Calu3 (cell line): ENCODE results near the gene STAMBP. TPM values are rescaled to one million over a fixed set of nuclear protein-coding genes. Genes with fewer than 3 reads are reported as not detected.

Experiments
- BruUV-seq: library from RNA; stranded (reverse); fragments of 400-500 nt; replicated peaks from 2 replicates; lab custom pipeline; 2021; lab: Mats Ljungman, UMichigan
- CTCF ChIA-PET: fragments of 300-600 bp; sonication (Branson Sonifier 250); formaldehyde crosslinking; loops from one replicate; lab custom pipeline; 2022; ENCODE audit warnings: antibody characterized with exemption; lab: Charles Lee
- DNase-seq: peaks from one replicate; pipeline ENCODE4 v3.0.0; 2022
- H3K27ac Mint-ChIP-seq: one replicate; pipeline ENCODE4 v1.8.0; 2022; ENCODE audit warnings: mixed read lengths; ENCODE audit not compliant: unreplicated experiment
- H3K27me3 Mint-ChIP-seq: one replicate; pipeline ENCODE4 v1.8.0; 2022; ENCODE audit warnings: mixed read lengths; ENCODE audit not compliant: unreplicated experiment
- H3K36me3 Mint-ChIP-seq: one replicate; pipeline ENCODE4 v1.8.0; 2022; ENCODE audit warnings: mild to moderate bottlenecking, moderate library complexity, mixed read lengths; ENCODE audit not compliant: insufficient read depth, unreplicated experiment
- H3K4me1 Mint-ChIP-seq: one replicate; pipeline ENCODE4 v1.8.0; 2022; ENCODE audit warnings: mild to moderate bottlenecking, low read depth, mixed read lengths; ENCODE audit not compliant: unreplicated experiment
- H3K4me3 Mint-ChIP-seq: one replicate; pipeline ENCODE4 v1.8.0; 2022; ENCODE audit warnings: mild to moderate bottlenecking, low read depth, moderate library complexity, mixed read lengths; ENCODE audit not compliant: unreplicated experiment
- H3K9me3 Mint-ChIP-seq: one replicate; pipeline ENCODE4 v1.8.0; 2022; ENCODE audit warnings: low read depth, mixed read lengths; ENCODE audit not compliant: unreplicated experiment
- intact Hi-C: fragments of 100-400 bp; cut with micrococcal nuclease; formaldehyde crosslinking; loops from one replicate; pipeline ENCODE4 v1.10.0; 2022; ENCODE audit not compliant: unreplicated experiment
- total RNA-seq: library from RNA; stranded (reverse); gene quantifications from 2 replicates; pipeline ENCODE4 v1.2.3, GENCODE V29; 2022
- TF ChIP-seq, protein P1 (sequence below): fragments of 200-600 bp; IDR thresholded peaks from one replicate; pipeline ENCODE4 v1.8.0; 2022; ENCODE audit warnings: antibody characterized with exemption; ENCODE audit not compliant: unreplicated experiment

Gene STAMBP
- total RNA-seq, 1 experiment from 2014 or later, result 51.9 TPM

DNA sequence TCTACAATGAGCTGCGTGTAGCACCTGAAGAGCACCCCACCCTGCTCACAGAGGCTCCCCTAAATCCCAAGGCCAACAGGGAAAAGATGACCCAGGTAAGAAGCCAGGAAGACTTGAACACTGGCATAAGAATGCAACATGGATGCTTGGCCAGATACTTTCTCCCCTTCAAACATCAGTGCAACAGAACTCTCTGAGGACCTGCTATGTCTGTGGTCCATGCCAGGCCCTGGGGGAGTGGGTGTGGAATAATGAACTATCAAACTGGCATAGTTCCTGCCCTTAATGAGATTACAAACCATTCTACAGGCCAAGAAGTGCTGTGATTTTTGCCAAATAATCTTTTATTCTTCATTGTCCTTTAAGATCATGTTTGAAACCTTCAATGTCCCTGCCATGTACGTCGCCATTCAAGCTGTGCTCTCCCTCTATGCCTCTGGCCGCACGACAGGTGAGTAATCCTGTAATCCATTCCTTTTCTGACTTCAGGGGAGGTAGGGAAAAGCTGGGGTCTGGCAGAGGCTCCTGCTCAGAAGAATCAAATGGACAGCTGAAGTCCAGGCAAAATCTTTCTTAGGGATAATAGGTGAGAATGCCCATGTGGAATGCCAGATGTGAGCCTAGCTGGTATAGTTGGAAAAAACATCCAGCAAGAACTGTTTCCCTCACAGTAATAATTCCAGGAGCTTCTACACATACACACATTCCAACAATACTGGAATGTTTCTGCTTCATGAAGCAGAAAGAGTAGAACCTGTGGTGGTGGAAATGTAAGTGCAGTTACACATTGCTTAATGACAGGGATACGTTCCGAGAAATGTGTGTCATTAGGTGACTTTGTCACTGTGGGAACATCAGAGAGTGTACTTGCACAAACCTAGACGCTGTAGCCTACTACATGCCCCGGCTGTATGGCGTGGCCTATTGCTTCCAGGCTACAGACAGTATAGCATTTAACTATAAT lies 80.2 kb downstream of the STAMBP start:
- Mint-ChIP-seq H3K27me3 (no peaks in the 10 kb centered on the region), H3K4me1 (no peaks in the 10 kb centered on the region), H3K9me3 (no peaks in the 10 kb centered on the region), H3K27ac (no peak overlapping the region), H3K36me3 (no peaks in the 10 kb centered on the region), H3K4me3 (no peak overlapping the region)
- TF ChIP-seq, protein P1, sequence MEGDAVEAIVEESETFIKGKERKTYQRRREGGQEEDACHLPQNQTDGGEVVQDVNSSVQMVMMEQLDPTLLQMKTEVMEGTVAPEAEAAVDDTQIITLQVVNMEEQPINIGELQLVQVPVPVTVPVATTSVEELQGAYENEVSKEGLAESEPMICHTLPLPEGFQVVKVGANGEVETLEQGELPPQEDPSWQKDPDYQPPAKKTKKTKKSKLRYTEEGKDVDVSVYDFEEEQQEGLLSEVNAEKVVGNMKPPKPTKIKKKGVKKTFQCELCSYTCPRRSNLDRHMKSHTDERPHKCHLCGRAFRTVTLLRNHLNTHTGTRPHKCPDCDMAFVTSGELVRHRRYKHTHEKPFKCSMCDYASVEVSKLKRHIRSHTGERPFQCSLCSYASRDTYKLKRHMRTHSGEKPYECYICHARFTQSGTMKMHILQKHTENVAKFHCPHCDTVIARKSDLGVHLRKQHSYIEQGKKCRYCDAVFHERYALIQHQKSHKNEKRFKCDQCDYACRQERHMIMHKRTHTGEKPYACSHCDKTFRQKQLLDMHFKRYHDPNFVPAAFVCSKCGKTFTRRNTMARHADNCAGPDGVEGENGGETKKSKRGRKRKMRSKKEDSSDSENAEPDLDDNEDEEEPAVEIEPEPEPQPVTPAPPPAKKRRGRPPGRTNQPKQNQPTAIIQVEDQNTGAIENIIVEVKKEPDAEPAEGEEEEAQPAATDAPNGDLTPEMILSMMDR, result no peak
- intact Hi-C loops, result no loop called here
- no peak for DNase-seq
- CTCF ChIA-PET, result interaction anchor here (0.8 to 1.8 kb wide), 4 partner anchors 78 to 242 kb away, joined by 3 to 11 read pairs (median 4); no protein-coding TSS in a partner anchor
- BruUV-seq, result no TSS peak

DNA sequence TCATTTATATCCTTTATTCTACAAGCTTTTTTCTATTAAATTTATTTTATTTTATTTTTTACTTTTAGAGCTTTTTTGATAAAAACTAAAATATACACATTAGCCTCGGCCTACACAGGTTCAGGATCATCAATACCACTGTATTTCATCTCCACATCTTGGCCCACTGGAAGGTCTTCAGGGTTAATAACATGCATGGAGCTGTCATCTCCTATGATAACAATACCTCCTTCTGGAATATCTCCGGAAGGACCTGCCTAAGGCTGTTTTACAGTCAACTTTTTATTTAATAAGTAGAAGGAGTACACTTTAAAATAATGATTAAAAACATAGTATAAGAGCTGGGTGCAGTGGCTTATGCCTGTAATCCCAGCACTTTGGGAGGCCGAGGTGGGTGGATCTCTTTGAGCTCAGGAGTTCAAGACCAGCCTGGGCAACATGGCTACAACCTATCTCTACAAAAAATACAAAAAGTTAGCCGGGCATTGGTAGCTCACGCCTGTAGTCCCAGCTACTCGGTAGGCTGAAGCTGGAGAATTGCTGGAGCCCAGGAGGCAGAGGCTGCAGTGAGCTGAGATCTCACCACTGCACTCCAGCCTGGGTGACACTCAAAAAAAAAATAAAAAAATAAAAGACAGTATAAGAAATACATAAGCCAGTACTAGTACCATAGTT lies 82.2 kb downstream of the STAMBP start:
- Mint-ChIP-seq H3K27ac (no peak overlapping the region), H3K9me3 (no peaks in the 10 kb centered on the region), H3K4me1 (no peaks in the 10 kb centered on the region), H3K36me3 (no peaks in the 10 kb centered on the region), H3K4me3 (no peak overlapping the region), H3K27me3 (no peaks in the 10 kb centered on the region)
- no TSS peak for BruUV-seq
- TF ChIP-seq, protein P1, result no peak
- CTCF ChIA-PET, result interaction anchor here (1.3 kb wide), 1 partner anchor 8 kb away, joined by 3 read pairs; no protein-coding TSS in a partner anchor
- intact Hi-C loops, result no loop called here
- DNase-seq, result no peak

DNA sequence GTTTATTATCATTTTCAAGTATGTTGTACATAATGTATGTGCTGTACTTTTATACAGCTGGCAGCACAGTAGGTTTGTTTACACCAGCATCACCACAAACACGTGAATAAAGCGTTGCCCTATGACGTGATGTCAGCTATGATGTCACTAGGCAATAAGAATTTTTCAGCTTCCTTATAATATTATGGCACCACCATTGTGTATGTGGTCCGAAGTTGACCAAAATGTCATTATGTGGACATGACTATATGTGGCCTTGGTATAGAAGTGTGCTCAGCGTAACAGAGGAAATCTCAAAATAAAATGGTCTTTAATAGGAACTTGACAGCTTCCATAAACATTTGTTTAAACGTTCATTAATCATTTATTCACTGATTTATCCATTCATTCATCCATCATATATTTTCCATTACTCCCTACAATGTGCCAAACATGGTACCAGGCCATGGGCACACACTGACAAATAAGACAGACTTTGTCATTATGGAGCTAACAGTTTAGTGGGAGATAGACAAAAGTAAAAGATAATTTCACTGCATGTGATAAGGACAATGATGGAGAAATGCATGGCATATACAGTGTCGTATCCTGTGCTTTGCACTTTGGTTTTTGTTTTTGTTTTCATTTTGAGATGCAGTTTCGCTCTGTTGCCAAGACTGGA lies 82.9 kb downstream of the STAMBP start:
- intact Hi-C loops, result no loop called here
- CTCF ChIA-PET, result interaction anchor here (1.3 kb wide), 1 partner anchor 9 kb away, joined by 3 read pairs; no protein-coding TSS in a partner anchor
- Mint-ChIP-seq H3K36me3 (no peaks in the 10 kb centered on the region), H3K27ac (no peak overlapping the region), H3K9me3 (no peaks in the 10 kb centered on the region), H3K4me3 (no peak overlapping the region), H3K27me3 (no peaks in the 10 kb centered on the region), H3K4me1 (no peaks in the 10 kb centered on the region)
- TF ChIP-seq, protein P1, result no peak
- DNase-seq, result no peak
- no TSS peak for BruUV-seq

DNA sequence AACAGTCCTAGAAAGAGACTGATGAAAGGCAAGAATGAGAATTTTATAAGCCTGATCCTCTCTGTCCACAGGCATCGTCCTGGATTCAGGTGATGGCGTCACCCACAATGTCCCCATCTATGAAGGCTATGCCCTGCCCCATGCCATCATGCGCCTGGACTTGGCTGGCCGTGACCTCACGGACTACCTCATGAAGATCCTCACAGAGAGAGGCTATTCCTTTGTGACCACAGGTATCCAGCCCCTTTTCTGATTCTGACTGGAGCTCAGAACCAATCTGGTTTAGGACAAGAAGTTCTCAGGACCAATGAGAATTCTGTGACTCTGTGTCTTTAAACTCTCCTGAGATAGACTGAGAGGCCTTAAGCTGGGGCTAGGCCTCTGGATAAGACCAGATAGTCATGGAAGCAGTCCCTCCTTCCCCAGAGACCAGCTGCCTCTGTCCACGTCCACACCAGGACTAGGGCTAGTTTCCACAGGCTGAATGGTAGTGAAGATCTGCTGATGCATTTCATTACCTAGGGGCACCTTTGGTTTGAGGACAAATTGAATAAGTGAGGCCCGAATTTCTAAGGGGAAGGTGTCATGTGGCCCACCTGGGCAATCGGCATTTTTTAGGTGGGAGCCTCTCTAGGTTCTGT lies 84.8 kb downstream of the STAMBP start:
- CTCF ChIA-PET, result interaction anchor here (0.7 kb wide), 1 partner anchor 12 kb away, joined by 6 read pairs; no protein-coding TSS in a partner anchor
- TF ChIP-seq, protein P1, result no peak
- no peaks in the 10 kb centered on the region for H3K36me3 Mint-ChIP-seq

More for the DNA sequence above, 84.8 kb downstream of the STAMBP start:
- H3K4me3 Mint-ChIP-seq, result no peak overlapping the region
- no peak overlapping the region for H3K27ac Mint-ChIP-seq
- H3K9me3 Mint-ChIP-seq, result no peaks in the 10 kb centered on the region
- no peaks in the 10 kb centered on the region for H3K27me3 Mint-ChIP-seq
- DNase-seq, result no peak
- intact Hi-C loops, result no loop called here
- no peaks in the 10 kb centered on the region for H3K4me1 Mint-ChIP-seq
- no TSS peak for BruUV-seq
